Measurements from ENCODE around the gene ZFAND4.

DNA sequence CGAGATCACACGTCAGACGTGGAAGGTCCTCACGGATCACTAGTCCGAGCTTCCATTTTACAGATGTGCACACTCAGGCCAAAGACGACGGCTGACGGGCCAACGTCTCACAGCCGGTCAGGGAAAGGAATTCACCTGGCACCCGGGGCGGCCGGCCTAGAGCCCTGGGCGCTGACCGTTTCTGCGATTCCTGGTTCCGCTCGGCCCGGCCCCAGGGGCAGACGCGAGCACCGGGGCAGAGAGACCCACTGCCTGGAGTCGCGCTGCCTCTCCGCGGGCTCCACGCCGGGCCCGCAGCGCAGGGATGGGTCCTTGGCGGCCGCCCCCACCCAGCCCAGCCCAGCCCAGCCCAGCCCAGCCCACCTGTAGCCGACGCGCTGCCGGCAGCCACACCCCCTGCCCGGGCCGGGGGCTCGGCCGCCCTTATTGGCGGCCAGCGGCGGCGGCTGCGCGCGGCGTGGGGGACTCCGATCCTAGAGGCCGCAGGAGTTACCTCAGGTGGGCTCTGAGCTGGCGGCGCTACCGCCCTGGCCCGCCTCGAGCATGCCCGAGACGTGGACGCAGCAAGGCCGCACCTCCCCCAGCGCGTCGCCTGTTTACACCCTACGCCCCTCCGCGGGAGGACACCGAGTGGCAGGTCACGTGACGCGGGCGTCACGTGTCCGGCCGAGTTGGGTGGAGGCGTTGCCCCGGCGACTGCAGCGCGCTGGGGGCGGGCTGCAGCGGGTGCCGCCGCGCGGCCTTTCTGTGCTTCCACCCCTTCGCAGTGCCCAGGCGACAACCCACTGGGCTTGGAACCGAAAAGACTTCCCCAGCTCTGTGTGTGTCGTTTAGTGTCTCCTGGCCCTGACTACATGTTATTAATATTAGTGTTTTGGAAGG lies 78.1 kb downstream of the ZFAND4 start:
- TF ChIP-seq, protein P1, sequence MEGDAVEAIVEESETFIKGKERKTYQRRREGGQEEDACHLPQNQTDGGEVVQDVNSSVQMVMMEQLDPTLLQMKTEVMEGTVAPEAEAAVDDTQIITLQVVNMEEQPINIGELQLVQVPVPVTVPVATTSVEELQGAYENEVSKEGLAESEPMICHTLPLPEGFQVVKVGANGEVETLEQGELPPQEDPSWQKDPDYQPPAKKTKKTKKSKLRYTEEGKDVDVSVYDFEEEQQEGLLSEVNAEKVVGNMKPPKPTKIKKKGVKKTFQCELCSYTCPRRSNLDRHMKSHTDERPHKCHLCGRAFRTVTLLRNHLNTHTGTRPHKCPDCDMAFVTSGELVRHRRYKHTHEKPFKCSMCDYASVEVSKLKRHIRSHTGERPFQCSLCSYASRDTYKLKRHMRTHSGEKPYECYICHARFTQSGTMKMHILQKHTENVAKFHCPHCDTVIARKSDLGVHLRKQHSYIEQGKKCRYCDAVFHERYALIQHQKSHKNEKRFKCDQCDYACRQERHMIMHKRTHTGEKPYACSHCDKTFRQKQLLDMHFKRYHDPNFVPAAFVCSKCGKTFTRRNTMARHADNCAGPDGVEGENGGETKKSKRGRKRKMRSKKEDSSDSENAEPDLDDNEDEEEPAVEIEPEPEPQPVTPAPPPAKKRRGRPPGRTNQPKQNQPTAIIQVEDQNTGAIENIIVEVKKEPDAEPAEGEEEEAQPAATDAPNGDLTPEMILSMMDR (IDR thresholded peaks at IDR 0.05), result peak in 2 of 6 experiments; percentile 25 to 29
- TF ChIP-seq POLR2A (IDR thresholded peaks at IDR 0.05), result peak; percentile 48 to 67
